B cell (primary cell): ENCODE data around the gene VAV3.

ENCODE experiments used
- EZH2 ChIP-seq: IDR thresholded peaks from 2 replicates; pipeline ENCODE4 v1.6.1; 2012; ENCODE audit warnings: borderline replicate concordance, low read depth, mild to moderate bottlenecking, moderate library complexity, low read length; ENCODE audit not compliant: insufficient read depth, poor library complexity, severe bottlenecking
- TF ChIP-seq, protein P1 (sequence below): fragments of 200-600 bp; IDR thresholded peaks from one replicate; pipeline ENCODE4 v1.8.0; 2022; ENCODE audit warnings: antibody characterized with exemption, mild to moderate bottlenecking

DNA sequence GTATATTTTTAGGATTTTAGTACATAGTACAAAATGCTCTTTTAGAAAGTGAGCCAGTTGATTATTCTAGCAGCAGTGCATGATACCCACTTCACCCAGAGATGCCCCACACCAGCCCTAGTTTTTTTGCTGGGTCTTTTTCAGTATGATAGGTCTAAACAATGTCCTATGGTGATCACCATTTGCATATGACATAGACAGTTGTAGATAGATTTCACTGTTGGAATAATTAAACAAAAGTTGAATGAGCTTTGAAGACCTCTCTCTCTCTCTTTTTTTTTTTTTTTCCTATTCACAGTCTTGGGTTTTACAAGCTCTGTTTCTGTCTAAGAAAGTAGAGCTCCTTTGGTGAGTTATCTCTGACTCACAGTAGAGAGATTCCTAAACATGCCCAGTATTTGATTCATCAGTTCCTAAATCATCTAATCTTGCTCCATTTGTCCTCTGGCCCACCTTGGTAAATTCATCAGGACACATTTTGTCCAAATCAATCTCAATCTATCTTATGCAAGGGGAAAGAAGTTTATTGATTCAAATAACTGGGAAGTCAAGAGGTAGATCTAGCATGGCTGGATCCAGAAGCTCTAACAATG is 44.7 kb upstream of the VAV3 start:
- TF ChIP-seq, protein P1, sequence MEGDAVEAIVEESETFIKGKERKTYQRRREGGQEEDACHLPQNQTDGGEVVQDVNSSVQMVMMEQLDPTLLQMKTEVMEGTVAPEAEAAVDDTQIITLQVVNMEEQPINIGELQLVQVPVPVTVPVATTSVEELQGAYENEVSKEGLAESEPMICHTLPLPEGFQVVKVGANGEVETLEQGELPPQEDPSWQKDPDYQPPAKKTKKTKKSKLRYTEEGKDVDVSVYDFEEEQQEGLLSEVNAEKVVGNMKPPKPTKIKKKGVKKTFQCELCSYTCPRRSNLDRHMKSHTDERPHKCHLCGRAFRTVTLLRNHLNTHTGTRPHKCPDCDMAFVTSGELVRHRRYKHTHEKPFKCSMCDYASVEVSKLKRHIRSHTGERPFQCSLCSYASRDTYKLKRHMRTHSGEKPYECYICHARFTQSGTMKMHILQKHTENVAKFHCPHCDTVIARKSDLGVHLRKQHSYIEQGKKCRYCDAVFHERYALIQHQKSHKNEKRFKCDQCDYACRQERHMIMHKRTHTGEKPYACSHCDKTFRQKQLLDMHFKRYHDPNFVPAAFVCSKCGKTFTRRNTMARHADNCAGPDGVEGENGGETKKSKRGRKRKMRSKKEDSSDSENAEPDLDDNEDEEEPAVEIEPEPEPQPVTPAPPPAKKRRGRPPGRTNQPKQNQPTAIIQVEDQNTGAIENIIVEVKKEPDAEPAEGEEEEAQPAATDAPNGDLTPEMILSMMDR = no peak
- no peak for TF ChIP-seq EZH2
